Small intestine (tissue), 16 donors: ENCODE data around the gene ZNF653. TPM values are rescaled to one million over a fixed set of nuclear protein-coding genes. Genes with fewer than 3 reads are reported as not detected.
A peak's percentile ranks its signal among the peaks of the same experiment; 100 is the strongest.

Source experiments
- DNase-seq, 2 donors: peaks; one replicate each; pipeline versions ENCODE4 v3.0.0 to v3.0.0-alpha.2; 2013
- FAIRE-seq: peaks from 2 replicates; lab custom pipeline; 2012; peaks lifted over from hg19 to GRCh38; lab: Jason Lieb, UNC
- H3K27ac ChIP-seq, 3 donors: one replicate each; pipeline ENCODE4 v1.5.1; 2013; ENCODE audit warnings: low read length in 2 of 3, mild to moderate bottlenecking in 2 of 3, control low read depth in 1 of 3, inconsistent platforms in 1 of 3, low read depth in 1 of 3, moderate library complexity in 1 of 3
- H3K27me3 ChIP-seq, 3 donors: one replicate each; pipeline ENCODE4 v1.6.1; 2013; ENCODE audit warnings: low read length in 3 of 3, inconsistent platforms in 1 of 3; ENCODE audit not compliant: control insufficient read depth in 3 of 3, insufficient read depth in 3 of 3
- H3K36me3 ChIP-seq, 3 donors: one replicate each; pipeline ENCODE4 v1.6.1; 2013; ENCODE audit warnings: low read length in 3 of 3, inconsistent platforms in 1 of 3, low read depth in 1 of 3, mild to moderate bottlenecking in 1 of 3, moderate library complexity in 1 of 3; ENCODE audit not compliant: control insufficient read depth in 3 of 3, insufficient read depth in 2 of 3
- H3K4me1 ChIP-seq, 3 donors: one replicate each; pipeline ENCODE4 v1.6.1; 2013; ENCODE audit warnings: low read length in 2 of 3, inconsistent platforms in 1 of 3, low read depth in 1 of 3, mild to moderate bottlenecking in 1 of 3, moderate library complexity in 1 of 3; ENCODE audit not compliant: control insufficient read depth in 3 of 3, insufficient read depth in 2 of 3
- H3K4me3 ChIP-seq, 3 donors: one replicate each; pipeline ENCODE4 v1.5.1; 2013; ENCODE audit warnings: low read length in 3 of 3, control low read depth in 1 of 3, inconsistent platforms in 1 of 3, low read depth in 1 of 3, mild to moderate bottlenecking in 1 of 3, moderate library complexity in 1 of 3
- H3K9me3 ChIP-seq, 2 donors: one replicate each; pipeline ENCODE4 v1.6.1; 2013; ENCODE audit warnings: low read depth in 1 of 2, low read length in 1 of 2; ENCODE audit not compliant: control insufficient read depth in 2 of 2, insufficient read depth in 1 of 2
- WGBS, 3 donors: extraction: QIAGEN DNeasy Blood & Tissue Kit; methylation state at CpG; one replicate each; pipeline ENCODE4 v1.1.7; 2013; 5-methylcytosine and 5-hydroxymethylcytosine counted together
- long read RNA-seq, 10 donors: transcript quantifications; one replicate each; lab custom pipeline, GENCODE V29; 2026
- polyA plus RNA-seq, 4 donors: library from polyadenylated mRNA; stranded (reverse) in 3 of 4; unstranded in 1 of 4; fragments of 200-250 nt in 3 of 4; fragments of 120-200 nt in 1 of 4; gene quantifications; one replicate each; pipeline versions ENCODE4 v1.2.1 to v1.2.3, GENCODE V29; 2013
- donor health status: healthy with polysubstance abuse.
- donor health status: control.
- donor health status: control.
- donor health status: Bipolar disorder and iron deficiency.
- donor health status: healthy.

ZNF653 gene, protein sequence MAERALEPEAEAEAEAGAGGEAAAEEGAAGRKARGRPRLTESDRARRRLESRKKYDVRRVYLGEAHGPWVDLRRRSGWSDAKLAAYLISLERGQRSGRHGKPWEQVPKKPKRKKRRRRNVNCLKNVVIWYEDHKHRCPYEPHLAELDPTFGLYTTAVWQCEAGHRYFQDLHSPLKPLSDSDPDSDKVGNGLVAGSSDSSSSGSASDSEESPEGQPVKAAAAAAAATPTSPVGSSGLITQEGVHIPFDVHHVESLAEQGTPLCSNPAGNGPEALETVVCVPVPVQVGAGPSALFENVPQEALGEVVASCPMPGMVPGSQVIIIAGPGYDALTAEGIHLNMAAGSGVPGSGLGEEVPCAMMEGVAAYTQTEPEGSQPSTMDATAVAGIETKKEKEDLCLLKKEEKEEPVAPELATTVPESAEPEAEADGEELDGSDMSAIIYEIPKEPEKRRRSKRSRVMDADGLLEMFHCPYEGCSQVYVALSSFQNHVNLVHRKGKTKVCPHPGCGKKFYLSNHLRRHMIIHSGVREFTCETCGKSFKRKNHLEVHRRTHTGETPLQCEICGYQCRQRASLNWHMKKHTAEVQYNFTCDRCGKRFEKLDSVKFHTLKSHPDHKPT
- polyA plus RNA-seq = 10 to 100 TPM in 2 of 4 donors, 1 to 10 TPM in 2; 7.5 to 25.1 (median 10.4) TPM
- long read RNA-seq, donor 1 = 0 reads
- long read RNA-seq, donor 2 = 0 reads
- long read RNA-seq, donor 3 = 0 reads
- long read RNA-seq, donor 4 = 0 reads
- long read RNA-seq, donor 5 = 0 reads
- long read RNA-seq, donor 6 = 0 reads
- long read RNA-seq, donor 7, partial matches to known transcripts = 0 of 2 reads
- long read RNA-seq, donor 7, other reads (novel, unspliced or antisense) = 0 of 2 reads
- long read RNA-seq, donor 8 = 0 reads
- long read RNA-seq, donor 9 = 0 reads
- long read RNA-seq, donor 10 = 0 reads

DNA sequence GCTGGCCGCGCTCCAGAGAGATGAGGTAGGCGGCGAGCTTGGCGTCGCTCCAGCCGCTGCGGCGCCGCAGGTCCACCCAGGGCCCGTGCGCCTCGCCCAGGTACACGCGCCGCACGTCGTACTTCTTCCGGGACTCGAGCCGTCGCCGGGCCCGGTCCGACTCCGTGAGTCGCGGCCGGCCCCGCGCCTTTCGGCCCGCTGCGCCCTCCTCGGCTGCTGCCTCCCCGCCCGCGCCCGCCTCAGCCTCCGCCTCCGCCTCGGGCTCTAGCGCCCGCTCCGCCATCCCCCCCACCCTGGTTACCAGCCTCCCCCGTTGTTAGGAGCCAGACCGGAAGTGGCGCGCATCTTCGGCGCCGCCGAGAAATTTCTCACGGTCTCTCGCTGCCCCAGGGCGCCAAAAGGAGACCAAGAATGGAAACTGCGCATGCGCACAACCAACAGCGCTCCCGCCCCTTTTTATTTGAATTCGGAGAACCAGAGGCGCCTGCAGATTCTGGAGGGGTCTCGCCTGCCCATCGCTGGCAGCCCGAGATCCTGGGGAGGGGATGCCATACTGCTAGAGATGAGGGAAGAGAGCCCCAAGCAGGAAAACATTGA lies at the start of gene ZNF653:
Gene ZNF653 (minus strand): TSS at position 336 of the 597 bp plus-strand sequence. CDS start 53 bp downstream, at position 283.
- no peak for FAIRE-seq
- WGBS, 3 donors = 0 to 1% (median 1%) methylated on average over 40 to 65 of the region's 65 CpGs
- no peaks in the 10 kb centered on the region for H3K9me3 ChIP-seq

DNA sequence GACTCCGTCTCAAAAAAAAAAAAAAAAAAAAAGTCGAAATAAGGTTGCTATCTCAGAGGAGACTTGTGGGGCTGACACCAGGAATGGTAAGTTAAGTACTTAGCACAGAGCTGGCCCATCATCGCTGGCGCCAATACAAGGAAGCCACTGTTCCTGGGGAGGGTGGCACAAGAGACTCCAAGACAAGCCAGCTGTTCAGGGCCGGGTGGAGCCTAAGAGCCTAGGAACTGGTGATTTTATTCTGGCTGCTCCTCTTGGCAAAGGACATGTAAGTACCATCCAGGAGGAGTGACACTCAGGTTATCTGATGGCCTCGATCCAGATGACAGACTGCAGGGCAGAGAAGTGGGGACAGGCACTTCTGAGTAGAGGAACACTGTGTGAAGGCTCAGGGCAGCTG lies 49.6 kb upstream of the ZNF653 start:
- no peak overlapping the region for H3K27ac ChIP-seq
- H3K4me3 ChIP-seq = no peak overlapping the region
- 74 to 88% (median 88%) methylated on average over 4 to 6 of the region's 6 CpGs for WGBS, 3 donors
- H3K27me3 ChIP-seq = no peaks in the 10 kb centered on the region
- H3K9me3 ChIP-seq = no peaks in the 10 kb centered on the region
- no peak for DNase-seq
- no peak for FAIRE-seq
- peaks cover 3 to 7% (median 6%) of the 10 kb centered on the region in 3 donors for H3K4me1 ChIP-seq
- H3K36me3 ChIP-seq = peaks cover 4 to 51% (median 10%) of the 10 kb centered on the region in 3 donors

More for the DNA sequence above, at the start of gene ZNF653:
- Histone ChIP-seq H3K27me3 (no peaks in the 10 kb centered on the region), H3K36me3 (peaks cover under 1 to 47% (median 3%) of the 10 kb centered on the region in 3 donors), H3K4me3 (peak within 1 kb of the TSS; percentile 68 to 88 (median 80)), H3K27ac (peak within 1 kb of the TSS; percentile 80 to 97 (median 82)), H3K4me1 (peaks cover 0 to 5% (median 0%) of the 10 kb centered on the region in 3 donors)
- DNase-seq = peak; percentile 94 to 98

DNA sequence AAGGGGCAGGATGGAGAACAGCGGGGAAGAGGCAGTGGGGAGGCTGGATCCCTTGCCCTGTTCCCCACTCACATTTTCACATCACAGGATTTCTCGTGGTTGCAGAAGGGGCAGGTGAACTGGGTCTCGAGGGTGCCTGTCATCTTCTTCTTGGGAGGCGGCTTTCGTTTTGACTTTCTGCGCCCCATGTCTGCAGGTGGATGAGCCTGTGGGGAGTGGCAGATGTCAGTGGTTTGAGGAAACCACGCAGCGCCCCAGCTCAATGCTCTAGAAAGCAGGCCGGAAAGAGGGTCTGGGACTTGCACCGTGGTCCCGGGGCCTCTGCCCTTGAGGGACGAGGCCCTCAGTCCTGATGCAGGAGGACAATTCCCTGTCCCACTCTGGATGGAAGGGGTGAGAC lies 48.5 kb upstream of the ZNF653 start:
- FAIRE-seq (no peak), DNase-seq (no peak)
- peaks cover 4 to 53% (median 10%) of the 10 kb centered on the region in 3 donors for H3K36me3 ChIP-seq
- peaks cover 3 to 7% (median 6%) of the 10 kb centered on the region in 3 donors for H3K4me1 ChIP-seq
- H3K27ac ChIP-seq = peak overlapping the region in 1 of 3 donors; percentile 10
- H3K27me3 ChIP-seq = no peaks in the 10 kb centered on the region
- no peaks in the 10 kb centered on the region for H3K9me3 ChIP-seq
- 68 to 89% (median 84%) methylated on average over 11 to 12 of the region's 12 CpGs for WGBS, 3 donors
- H3K4me3 ChIP-seq = no peak overlapping the region

DNA sequence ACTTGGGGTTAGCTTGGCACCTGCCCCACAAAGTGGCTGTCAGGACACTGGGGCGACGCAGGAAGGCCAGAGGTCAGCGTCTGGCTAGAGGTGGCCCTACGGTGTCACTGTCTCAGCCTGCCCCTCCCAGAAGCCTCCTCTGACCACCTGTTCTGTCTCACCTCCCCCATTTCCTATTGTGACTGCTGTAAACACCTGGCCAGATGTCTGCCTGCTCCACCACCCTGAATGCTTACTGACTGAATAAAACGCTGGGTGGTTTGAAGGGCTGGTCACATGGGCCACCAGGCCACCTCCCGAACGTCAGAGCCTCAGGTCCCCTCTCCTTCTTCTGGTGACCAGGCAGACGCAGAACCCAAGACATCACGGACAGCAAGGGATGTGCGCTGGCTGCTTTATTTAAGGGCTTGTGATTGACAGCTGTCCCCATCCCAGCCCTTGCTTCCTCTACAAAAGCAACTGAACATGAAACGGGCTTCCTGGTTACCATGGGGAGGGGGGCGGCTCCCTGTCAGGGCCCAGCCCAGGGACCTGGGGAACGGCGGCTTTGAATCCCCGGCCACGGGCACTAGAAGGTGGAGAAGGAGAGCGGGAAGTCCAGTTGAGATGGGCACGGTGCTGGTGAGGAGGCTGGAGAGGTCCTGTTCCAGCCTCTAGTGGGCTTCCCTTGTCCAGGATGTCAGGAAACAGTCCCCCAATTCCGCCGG lies 47.2 kb upstream of the ZNF653 start:
- H3K4me1 ChIP-seq = peaks cover 0 to 2% (median 2%) of the 10 kb centered on the region in 3 donors
- H3K9me3 ChIP-seq = no peaks in the 10 kb centered on the region
- FAIRE-seq (no peak), DNase-seq (no peak)
- H3K27ac ChIP-seq = no peak overlapping the region
- peaks cover 4 to 53% (median 10%) of the 10 kb centered on the region in 3 donors for H3K36me3 ChIP-seq
- H3K4me3 ChIP-seq = no peak overlapping the region
- 76 to 80% (median 79%) methylated on average over 20 of the region's 20 CpGs for WGBS, 3 donors
- no peaks in the 10 kb centered on the region for H3K27me3 ChIP-seq

DNA sequence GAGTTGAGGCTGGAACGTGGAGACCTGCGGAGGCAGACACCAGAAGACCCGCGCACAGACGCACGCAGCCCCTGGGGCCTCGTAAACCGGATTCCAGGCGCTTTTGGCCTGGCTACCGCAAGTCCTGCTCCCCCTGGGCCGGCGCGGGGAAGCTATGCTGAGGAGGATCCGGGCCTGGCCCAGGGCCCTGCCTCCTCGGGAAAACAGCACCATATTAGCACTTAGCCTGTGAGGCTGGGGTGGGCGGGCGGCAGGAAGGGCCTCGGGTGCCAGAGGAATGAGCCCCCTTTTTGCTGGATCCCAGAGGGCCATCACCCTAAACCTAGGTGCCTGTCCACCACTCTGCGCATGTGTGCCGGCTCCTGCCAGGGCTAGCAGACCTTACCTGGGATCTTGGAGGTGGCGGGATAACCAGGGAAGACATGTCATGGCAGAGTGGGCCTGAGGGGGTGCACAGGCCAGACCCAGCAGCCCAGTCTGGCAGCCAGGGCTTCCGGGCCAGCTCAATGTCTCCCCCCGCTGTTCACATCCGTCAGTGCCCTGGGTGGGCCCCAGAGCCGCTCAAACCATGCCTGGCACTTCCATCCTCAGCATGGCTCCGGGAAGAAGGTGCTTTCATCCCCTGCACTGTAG lies 46.1 kb upstream of the ZNF653 start:
- DNase-seq (no peak), FAIRE-seq (no peak)
- Histone ChIP-seq H3K4me3 (no peak overlapping the region), H3K36me3 (peaks cover 4 to 51% (median 10%) of the 10 kb centered on the region in 3 donors), H3K27ac (peak overlapping the region in 1 of 3 donors; percentile 29), H3K9me3 (no peaks in the 10 kb centered on the region), H3K4me1 (no peaks in the 10 kb centered on the region), H3K27me3 (no peaks in the 10 kb centered on the region)
- WGBS, 3 donors = 85 to 90% (median 89%) methylated on average over 24 to 26 of the region's 26 CpGs

DNA sequence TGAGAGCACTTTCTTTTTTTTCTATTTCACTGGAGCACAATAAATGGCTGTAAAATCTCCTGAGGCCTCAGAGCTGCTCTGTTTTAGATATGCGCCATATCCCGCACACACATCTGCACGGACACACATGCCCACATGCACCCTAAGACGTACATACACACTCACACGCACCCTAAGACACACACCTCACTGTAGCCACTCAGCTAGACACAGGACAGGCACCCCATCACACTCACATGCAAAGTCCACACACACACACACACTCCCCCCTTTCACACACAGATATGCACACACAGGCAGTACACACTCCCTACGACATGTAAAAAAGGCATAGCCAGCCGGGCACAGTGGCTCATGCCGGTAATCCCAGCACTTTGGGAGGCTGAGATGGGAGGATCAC lies 44.6 kb upstream of the ZNF653 start:
- 84 to 90% (median 88%) methylated on average over 8 of the region's 8 CpGs for WGBS, 3 donors
- Histone ChIP-seq H3K4me3 (no peak overlapping the region), H3K9me3 (no peaks in the 10 kb centered on the region), H3K36me3 (peaks cover 4 to 43% (median 10%) of the 10 kb centered on the region in 3 donors), H3K4me1 (no peaks in the 10 kb centered on the region), H3K27ac (no peak overlapping the region), H3K27me3 (no peaks in the 10 kb centered on the region)
- FAIRE-seq (no peak), DNase-seq (no peak)

DNA sequence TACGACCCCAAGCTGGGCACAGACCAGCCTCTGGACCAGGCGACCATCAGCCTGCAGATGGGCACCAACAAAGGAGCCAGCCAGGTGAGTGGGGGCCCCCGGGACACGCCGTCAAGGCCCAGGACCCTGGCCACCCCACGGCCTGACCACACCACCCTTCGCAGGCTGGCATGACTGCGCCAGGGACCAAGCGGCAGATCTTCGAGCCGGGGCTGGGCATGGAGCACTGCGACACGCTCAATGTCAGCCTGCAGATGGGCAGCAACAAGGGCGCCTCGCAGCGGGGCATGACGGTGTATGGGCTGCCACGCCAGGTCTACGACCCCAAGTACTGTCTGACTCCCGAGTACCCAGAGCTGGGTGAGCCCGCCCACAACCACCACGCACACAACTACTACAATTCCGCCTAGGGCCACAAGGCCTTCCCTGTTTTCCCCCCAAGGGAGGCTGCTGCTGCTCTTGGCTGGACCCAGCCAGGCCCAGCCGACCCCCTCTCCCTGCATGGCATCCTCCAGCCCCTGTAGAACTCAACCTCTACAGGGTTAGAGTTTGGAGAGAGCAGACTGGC lies 43.8 kb upstream of the ZNF653 start:
- H3K9me3 ChIP-seq = no peaks in the 10 kb centered on the region
- DNase-seq (no peak), FAIRE-seq (no peak)
- H3K36me3 ChIP-seq = peaks cover 4 to 36% (median 10%) of the 10 kb centered on the region in 3 donors
- no peak overlapping the region for H3K27ac ChIP-seq
- no peaks in the 10 kb centered on the region for H3K4me1 ChIP-seq
- H3K27me3 ChIP-seq = no peaks in the 10 kb centered on the region
- H3K4me3 ChIP-seq = no peak overlapping the region
- WGBS, 3 donors = 85 to 93% (median 89%) methylated on average over 19 to 24 of the region's 24 CpGs
